ENCODE data around the gene PLXNA4.

GRCh38 chr7:132353936-132354335 is 222.3 kb downstream of the PLXNA4 start:
- TF ChIP-seq CTCF (conservative IDR thresholded peaks at IDR 0.05) (no peak), EZH2 (IDR thresholded peaks at IDR 0.05; ENCODE audit: low read depth) (no peak)

Measured in PC-9 (cell line).